Measurements from ENCODE around the gene CLCN7. TPM values are rescaled to one million over a fixed set of nuclear protein-coding genes. Genes with fewer than 3 reads are reported as not detected.
A peak's percentile ranks its signal among the peaks of the same experiment; 100 is the strongest.

CLCN7 gene
- total and polyA plus RNA-seq, 2 experiments from 2014 or later: 17.4 to 53.8 TPM

GRCh38 chr16:1435921-1436697 is 38.7 kb downstream of the CLCN7 start:
- H3K9me2 ChIP-seq (ENCODE audit: insufficient read depth): no peaks in the 10 kb centered on the region
- peaks cover 7% of the 10 kb centered on the region for H3K27me3 Mint-ChIP-seq (ENCODE audit: insufficient read depth, low read depth, poor library complexity)
- H3K9me3 Mint-ChIP-seq: no peaks in the 10 kb centered on the region; the same call in 2 of the 3 replicates
- no peaks in the 10 kb centered on the region for H3K27me3 ChIP-seq (ENCODE audit: insufficient read depth)
- H2AFZ ChIP-seq: no peak overlapping the region
- no peaks in the 10 kb centered on the region for H3F3A ChIP-seq (replicated peaks; ENCODE audit: low read depth)
- no peaks in the 10 kb centered on the region for H3K4me1 Mint-ChIP-seq
- H3K4me3 Mint-ChIP-seq: no peak overlapping the region
- H3K4me1 ChIP-seq (ENCODE audit: insufficient read depth): no peaks in the 10 kb centered on the region
- no peaks in the 10 kb centered on the region for H3K36me3 ChIP-seq (ENCODE audit: insufficient read depth)
- no peaks in the 10 kb centered on the region for H3K79me2 ChIP-seq (replicated peaks; ENCODE audit: insufficient read depth)
- H4K20me1 ChIP-seq (replicated peaks; ENCODE audit: insufficient read depth): no peaks in the 10 kb centered on the region
- no peaks in the 10 kb centered on the region for H3K36me3 Mint-ChIP-seq (ENCODE audit: low read depth)
- peak; percentile 41 for DNase-seq (ENCODE audit: low spot score)
- no peak overlapping the region for H3K27ac ChIP-seq (ENCODE audit: low read depth)
- H3K4me3 ChIP-seq: no peak overlapping the region
- peak; percentile 72 for ATAC-seq
- H3K4me2 ChIP-seq: no peak overlapping the region
- peak in 1 of 2 experiments; percentile 44; a peak in 2 of 4 replicates for TF ChIP-seq CTCF (conservative IDR thresholded peaks at IDR 0.05; ENCODE audit: low read depth in 2 of 2)
- TF ChIP-seq ETS1 (IDR thresholded peaks at IDR 0.05): no peak
- H3K27ac Mint-ChIP-seq: no peak overlapping the region

- Mint-ChIP-seq H3K4me1 (no peaks in the 10 kb centered on the region), H3K4me3 (no peak overlapping the region), H3K9me3 (no peaks in the 10 kb centered on the region; the same call in 2 of the 3 replicates), H3K36me3 (ENCODE audit: low read depth) (no peaks in the 10 kb centered on the region), H3K27me3 (ENCODE audit: insufficient read depth, low read depth, poor library complexity) (peaks cover 7% of the 10 kb centered on the region), H3K27ac (no peak overlapping the region)
- H3K4me1 ChIP-seq (ENCODE audit: insufficient read depth): no peaks in the 10 kb centered on the region
- no peaks in the 10 kb centered on the region for H3F3A ChIP-seq (replicated peaks; ENCODE audit: low read depth)
- H3K36me3 ChIP-seq (ENCODE audit: insufficient read depth): no peaks in the 10 kb centered on the region
- H3K4me3 ChIP-seq: no peak overlapping the region
- no peak overlapping the region for H2AFZ ChIP-seq
- DNase-seq (ENCODE audit: low spot score) (no peak), ATAC-seq (no peak)
- H3K9me2 ChIP-seq (ENCODE audit: insufficient read depth): no peaks in the 10 kb centered on the region
- H3K27ac ChIP-seq (ENCODE audit: low read depth): no peak overlapping the region
- H4K20me1 ChIP-seq (replicated peaks; ENCODE audit: insufficient read depth): no peaks in the 10 kb centered on the region
- no peaks in the 10 kb centered on the region for H3K79me2 ChIP-seq (replicated peaks; ENCODE audit: insufficient read depth)
- no peaks in the 10 kb centered on the region for H3K27me3 ChIP-seq (ENCODE audit: insufficient read depth)
- H3K4me2 ChIP-seq: no peak overlapping the region
- no peak for TF ChIP-seq EZH2phosphoT487 (IDR thresholded peaks at IDR 0.05; ENCODE audit: unreplicated experiment)
- TF ChIP-seq EZH2 (IDR thresholded peaks at IDR 0.05; ENCODE audit: low read depth, unreplicated experiment): no peak
- TF ChIP-seq NANOG (IDR thresholded peaks at IDR 0.05; ENCODE audit: borderline replicate concordance): no peak
- no peak for TF ChIP-seq CREB1 (CRISPR knock-in tag; IDR thresholded peaks at IDR 0.05; ENCODE audit: low read depth)
- no peak for TF ChIP-seq ZNF114 (CRISPR knock-in tag; IDR thresholded peaks at IDR 0.05)
- TF ChIP-seq CTCF (conservative IDR thresholded peaks at IDR 0.05; ENCODE audit: low read depth in 2 of 2): no peak
- TF ChIP-seq JUNB (IDR thresholded peaks at IDR 0.05; ENCODE audit: unreplicated experiment): no peak
- no peak for TF ChIP-seq ETS1 (IDR thresholded peaks at IDR 0.05)
- no peak for TF ChIP-seq STAT1 (IDR thresholded peaks at IDR 0.05; ENCODE audit: unreplicated experiment)
- TF ChIP-seq ZNF331 (CRISPR knock-in tag; IDR thresholded peaks at IDR 0.05; ENCODE audit: low read depth): no peak
Observed at GRCh38 chr16:1434644-1435592, 39.9 kb downstream of the CLCN7 start.

Measured in GM23338 (cell line).